Subcutaneous abdominal adipose tissue (tissue), 5 donors: ENCODE results near the gene DIDO1.

ENCODE experiments used
- H3K27ac ChIP-seq: one replicate; pipeline ENCODE4 v1.7.0; 2013; ENCODE audit warnings: low read depth, mild to moderate bottlenecking, inconsistent platforms, low read length, moderate library complexity
- H3K27me3 ChIP-seq, 5 donors: one replicate each; pipeline ENCODE4 v1.7.0; 2013; ENCODE audit warnings: low read length in 5 of 5, inconsistent platforms in 1 of 5; ENCODE audit not compliant: control insufficient read depth in 5 of 5, insufficient read depth in 4 of 5
- H3K36me3 ChIP-seq, 5 donors: one replicate each; pipeline ENCODE4 v1.7.0; 2013; ENCODE audit warnings: low read length in 5 of 5; ENCODE audit not compliant: control insufficient read depth in 5 of 5, insufficient read depth in 5 of 5
- H3K4me1 ChIP-seq, 5 donors: one replicate each; pipeline ENCODE4 v1.7.0; 2013; ENCODE audit warnings: low read length in 5 of 5, mild to moderate bottlenecking in 3 of 5, moderate library complexity in 1 of 5; ENCODE audit not compliant: control insufficient read depth in 5 of 5, insufficient read depth in 5 of 5
- H3K4me3 ChIP-seq, 5 donors: one replicate each; pipeline ENCODE4 v1.7.0; 2013; ENCODE audit warnings: low read length in 5 of 5, low read depth in 1 of 5
- H3K9ac ChIP-seq, 5 donors: one replicate each; pipeline ENCODE4 v1.7.0; 2013; ENCODE audit warnings: low read length in 5 of 5, mild to moderate bottlenecking in 4 of 5, moderate library complexity in 3 of 5
- H3K9me3 ChIP-seq, 5 donors: one replicate each; pipeline ENCODE4 v1.7.0; 2013; ENCODE audit warnings: low read length in 5 of 5; ENCODE audit not compliant: control insufficient read depth in 5 of 5
- donor health status: healthy.
- donor health status: healthy.
- donor health status: healthy.
- donor health status: healthy.
- donor health status: healthy.

DIDO1 gene

DNA sequence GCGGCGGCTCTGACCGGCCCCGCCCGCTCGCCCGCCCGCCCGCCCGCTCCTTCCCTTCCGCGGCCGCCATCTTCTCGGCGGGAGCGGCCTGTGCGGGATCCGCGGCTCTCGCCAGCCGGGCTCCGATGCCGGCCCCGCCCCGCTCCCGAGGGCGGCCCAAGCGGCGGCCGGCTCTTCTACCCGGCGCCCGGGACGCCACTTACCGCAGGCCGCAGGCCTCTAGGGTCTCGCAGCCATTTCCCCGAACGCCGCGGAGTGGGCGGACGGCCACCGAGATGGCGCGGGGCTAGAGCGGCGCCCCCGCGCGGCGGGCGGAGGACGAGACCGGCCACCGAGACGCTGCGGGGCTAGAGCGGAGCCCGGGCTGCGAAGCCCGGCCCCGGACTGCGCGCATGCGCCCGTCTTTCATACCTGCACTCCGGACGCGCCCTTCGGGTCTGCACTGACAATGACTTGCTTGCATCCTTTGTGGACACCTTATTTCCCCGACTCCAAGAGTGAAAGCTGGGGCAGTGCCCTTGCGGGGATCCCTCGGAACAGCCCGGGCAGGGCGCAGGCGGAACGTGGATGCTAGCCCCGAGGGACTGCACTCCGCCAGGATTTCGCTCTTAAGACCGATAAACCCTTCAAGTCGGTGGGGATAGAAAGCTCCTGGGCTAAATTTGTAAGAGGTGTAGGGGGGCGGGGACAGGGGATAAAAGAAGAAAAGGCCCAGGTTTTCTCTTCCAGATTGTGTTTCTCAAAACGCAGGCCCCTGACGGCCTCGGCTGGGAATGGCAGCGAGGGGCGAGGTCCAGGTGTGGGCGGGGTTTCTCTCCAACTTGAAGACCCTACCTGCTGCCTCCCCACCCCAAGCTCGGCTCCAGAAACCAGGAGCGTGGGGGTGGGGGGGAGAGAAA is at the start of gene DIDO1:
Gene DIDO1 (minus strand): TSS at position 277 of the 899 bp plus-strand sequence.
- Histone ChIP-seq H3K9ac (peak within 1 kb of the TSS; percentile 98 to 100 (median 99)), H3K27me3 (no peaks in the 10 kb centered on the region), H3K9me3 (no peaks in the 10 kb centered on the region), H3K36me3 (no peaks in the 10 kb centered on the region), H3K4me3 (peak within 1 kb of the TSS; percentile 82 to 95 (median 93)), H3K4me1 (peaks cover 16 to 75% (median 65%) of the 10 kb centered on the region in 5 donors), H3K27ac (peak within 1 kb of the TSS; percentile 95)

GRCh38 chr20:62975251-62975760 is 49.0 kb upstream of the DIDO1 start:
- Histone ChIP-seq H3K36me3 (no peaks in the 10 kb centered on the region), H3K27ac (no peak overlapping the region), H3K4me3 (no peak overlapping the region), H3K9me3 (no peaks in the 10 kb centered on the region), H3K4me1 (peaks cover 2 to 18% (median 10%) of the 10 kb centered on the region in 5 donors), H3K9ac (no peak overlapping the region), H3K27me3 (peaks cover 60 to 90% (median 87%) of the 10 kb centered on the region in 5 donors)

DNA sequence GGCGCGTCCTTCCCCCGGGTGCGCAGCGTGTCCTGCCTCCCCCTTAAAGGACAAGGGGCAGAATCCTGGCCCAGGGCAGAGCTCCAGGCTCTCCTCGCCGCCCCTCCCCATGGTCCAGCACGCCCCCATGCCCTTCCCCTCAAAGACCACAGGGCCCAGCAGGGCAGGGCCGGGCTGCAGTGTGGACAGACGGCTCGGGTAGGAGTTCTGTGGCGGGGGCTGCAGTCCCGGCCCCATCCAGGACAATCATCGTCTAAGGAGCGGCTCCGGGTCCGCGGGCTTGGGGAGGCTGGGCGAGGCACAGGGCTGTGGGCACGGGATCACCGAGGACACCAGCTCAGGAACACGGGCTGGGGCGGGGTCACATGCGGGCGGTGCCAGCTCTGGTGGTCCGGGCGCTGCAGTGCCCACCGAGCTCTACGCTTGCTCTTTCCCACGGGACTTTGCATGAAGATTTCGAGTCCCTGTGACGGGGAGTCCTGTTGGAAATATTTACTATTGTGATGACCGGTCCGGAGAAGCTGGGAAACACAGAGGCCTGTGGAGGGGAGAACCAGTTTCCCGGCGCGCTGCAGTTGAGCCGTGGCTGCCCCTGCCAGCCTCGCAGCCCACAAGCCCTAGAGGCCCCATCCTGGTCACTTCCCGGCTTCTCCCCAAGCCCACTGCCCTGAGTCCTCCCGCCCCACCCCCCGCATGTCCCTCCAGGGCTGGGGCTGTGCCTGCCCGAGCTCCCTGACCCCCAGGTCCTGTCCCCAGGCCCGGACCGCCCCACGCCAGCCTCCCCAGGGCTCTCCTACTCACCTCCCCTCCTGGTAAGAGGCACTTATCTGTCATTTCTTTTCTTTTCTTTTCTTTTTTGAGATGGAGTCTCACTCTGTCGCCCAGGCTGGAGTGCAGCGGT is 46.8 kb upstream of the DIDO1 start:
- Histone ChIP-seq H3K4me1 (peaks cover 2 to 13% (median 8%) of the 10 kb centered on the region in 5 donors), H3K9me3 (no peaks in the 10 kb centered on the region), H3K36me3 (no peaks in the 10 kb centered on the region), H3K4me3 (peak overlapping the region in 3 of 5 donors; percentile 12 to 46 (median 26)), H3K9ac (peak overlapping the region in 1 of 5 donors; percentile 27), H3K27ac (no peak overlapping the region), H3K27me3 (peaks cover 46 to 83% (median 73%) of the 10 kb centered on the region in 5 donors)

- peak overlapping the region in 1 of 5 donors; percentile 27 for H3K9ac ChIP-seq
These were observed 45.9 kb upstream of the DIDO1 start for GRCh38 chr20:62971950-62972844.

GRCh38 chr20:62971211-62971949 is 45.1 kb upstream of the DIDO1 start:
- H3K9me3 ChIP-seq, result no peaks in the 10 kb centered on the region
- no peak overlapping the region for H3K9ac ChIP-seq
- H3K36me3 ChIP-seq, result no peaks in the 10 kb centered on the region
- H3K4me3 ChIP-seq, result no peak overlapping the region
- peaks cover 2 to 10% (median 8%) of the 10 kb centered on the region in 5 donors for H3K4me1 ChIP-seq
- H3K27me3 ChIP-seq, result peaks cover 38 to 67% (median 59%) of the 10 kb centered on the region in 5 donors
- H3K27ac ChIP-seq, result no peak overlapping the region

More at GRCh38 chr20:62971950-62972844, 45.9 kb upstream of the DIDO1 start:
- Histone ChIP-seq H3K4me1 (peaks cover 2 to 10% (median 8%) of the 10 kb centered on the region in 5 donors), H3K4me3 (peak overlapping the region in 4 of 5 donors; percentile 12 to 46 (median 26)), H3K36me3 (no peaks in the 10 kb centered on the region), H3K27ac (no peak overlapping the region), H3K27me3 (peaks cover 41 to 74% (median 65%) of the 10 kb centered on the region in 5 donors), H3K9me3 (no peaks in the 10 kb centered on the region)

DNA sequence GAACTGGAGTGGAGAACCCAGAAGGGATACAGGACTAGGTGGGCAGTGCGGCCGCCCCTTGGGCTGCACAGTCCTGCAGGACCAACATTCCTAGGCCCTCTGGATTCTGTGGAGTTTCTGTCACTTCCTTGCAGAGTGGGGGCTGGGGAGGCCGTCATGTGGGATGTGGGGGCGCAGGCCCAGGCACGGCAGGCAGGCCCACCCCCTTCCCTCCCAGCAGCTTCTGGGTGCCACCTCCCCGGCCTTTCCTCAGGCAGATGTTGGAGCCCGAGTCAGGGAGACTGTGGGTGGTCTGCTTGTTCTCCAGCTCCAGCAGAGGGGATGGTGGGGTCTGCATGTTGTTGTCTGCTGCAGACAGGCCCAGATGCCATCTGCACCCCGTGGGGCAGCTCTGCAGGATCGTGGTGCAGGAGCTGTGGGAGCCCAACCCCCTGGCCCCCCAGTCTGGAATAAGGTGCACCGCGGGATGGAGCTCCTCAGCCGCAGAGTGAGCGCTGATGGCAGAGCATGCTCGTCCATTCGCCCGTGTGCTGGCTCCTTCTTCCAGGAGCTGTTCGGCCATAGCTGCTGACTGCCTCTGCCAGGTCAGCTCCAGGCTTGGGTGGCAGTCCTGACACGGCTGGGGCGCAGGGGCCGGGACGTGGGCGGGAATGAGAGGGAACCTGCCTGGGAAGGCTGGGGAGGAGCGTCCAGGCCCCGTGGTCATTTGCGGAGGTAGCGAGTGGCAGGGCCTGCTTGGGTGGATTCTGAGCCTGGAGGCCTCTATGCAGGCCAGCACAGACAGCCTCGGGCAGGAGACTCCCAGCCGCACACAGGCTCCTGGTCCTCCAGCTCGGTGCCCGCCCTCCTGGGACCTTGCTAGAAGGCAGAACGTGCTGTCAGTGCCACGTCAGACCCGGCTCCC is 44.3 kb upstream of the DIDO1 start:
- Histone ChIP-seq H3K9ac (no peak overlapping the region), H3K4me1 (peaks cover 2 to 10% (median 8%) of the 10 kb centered on the region in 5 donors), H3K27me3 (peaks cover 35 to 58% (median 53%) of the 10 kb centered on the region in 5 donors), H3K4me3 (no peak overlapping the region), H3K36me3 (no peaks in the 10 kb centered on the region), H3K9me3 (no peaks in the 10 kb centered on the region), H3K27ac (no peak overlapping the region)

GRCh38 chr20:62969939-62970306 is 43.6 kb upstream of the DIDO1 start:
- Histone ChIP-seq H3K27me3 (peaks cover 28 to 52% (median 49%) of the 10 kb centered on the region in 5 donors), H3K4me1 (peaks cover 2 to 10% (median 8%) of the 10 kb centered on the region in 5 donors), H3K9me3 (no peaks in the 10 kb centered on the region), H3K9ac (no peak overlapping the region), H3K4me3 (no peak overlapping the region), H3K27ac (no peak overlapping the region), H3K36me3 (no peaks in the 10 kb centered on the region)

DNA sequence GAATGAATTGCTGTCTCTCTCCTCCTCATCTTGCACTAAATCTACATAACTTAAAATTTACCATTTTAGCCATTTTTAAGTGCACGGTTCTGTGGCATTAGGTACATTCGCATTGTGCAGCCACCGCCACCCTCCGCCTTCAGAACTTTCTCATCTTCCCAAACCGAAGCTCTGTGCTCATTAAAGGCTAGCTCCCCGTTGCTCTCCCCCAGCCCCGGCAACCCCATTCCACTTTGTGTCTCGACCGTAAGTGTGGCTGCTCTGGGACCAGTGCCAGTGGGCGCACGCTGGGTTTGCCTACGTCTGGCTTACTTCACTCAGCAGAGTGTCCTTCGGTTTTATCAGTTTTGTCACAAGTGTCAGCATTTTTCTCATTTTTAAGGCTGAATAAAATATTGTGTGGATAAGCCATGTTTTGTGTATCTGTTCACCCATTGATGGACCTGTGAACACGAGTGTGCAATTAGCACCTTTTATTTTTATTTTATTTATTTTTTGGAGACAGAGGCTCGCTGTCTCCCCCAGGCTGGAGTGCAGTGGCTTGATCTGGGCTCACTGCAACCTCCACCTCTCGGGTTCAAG is 43.0 kb upstream of the DIDO1 start:
- H3K9me3 ChIP-seq, result no peaks in the 10 kb centered on the region
- no peak overlapping the region for H3K27ac ChIP-seq
- H3K4me3 ChIP-seq, result no peak overlapping the region
- H3K36me3 ChIP-seq, result no peaks in the 10 kb centered on the region
- H3K27me3 ChIP-seq, result peaks cover 22 to 48% (median 43%) of the 10 kb centered on the region in 5 donors
- H3K4me1 ChIP-seq, result peaks cover 2 to 10% (median 8%) of the 10 kb centered on the region in 5 donors
- no peak overlapping the region for H3K9ac ChIP-seq
